Rectal smooth muscle tissue (tissue), 1 donor: ENCODE results near the gene TOMM70.
"Not testable (repeated sequence)": the region's sequence is repeated elsewhere in the genome, so short reads cannot be mapped to it uniquely, and the experiment has no call there.

Experiments used
- H3K27ac ChIP-seq: one replicate; pipeline ENCODE4 v1.7.0; 2013; ENCODE audit warnings: low read depth, low read length, inconsistent platforms
- H3K27me3 ChIP-seq: one replicate; pipeline ENCODE4 v1.7.0; 2013; ENCODE audit warnings: low read length; ENCODE audit not compliant: control insufficient read depth, insufficient read depth
- H3K36me3 ChIP-seq: one replicate; pipeline ENCODE4 v1.7.0; 2013; ENCODE audit warnings: low read length; ENCODE audit not compliant: control insufficient read depth, insufficient read depth
- H3K4me1 ChIP-seq: one replicate; pipeline ENCODE4 v1.7.0; 2013; ENCODE audit warnings: low read length; ENCODE audit not compliant: control insufficient read depth, insufficient read depth
- H3K4me3 ChIP-seq: one replicate; pipeline ENCODE4 v1.7.0; 2013; ENCODE audit warnings: low read length
- H3K9ac ChIP-seq: one replicate; pipeline ENCODE4 v1.7.0; 2013; ENCODE audit warnings: low read length

Gene TOMM70

GRCh38 chr3:100400780-100401673 is at the start of gene TOMM70, which contains the start of gene LNP1:
TOMM70 (minus strand) TSS chr3:100401089; CDS start chr3:100400949, 140 bp downstream.
LNP1 (plus strand) TSS chr3:100401539; CDS start chr3:100429730, 28,191 bp downstream.
- H3K4me1 ChIP-seq, result peaks cover 2% of the 10 kb centered on the region

DNA sequence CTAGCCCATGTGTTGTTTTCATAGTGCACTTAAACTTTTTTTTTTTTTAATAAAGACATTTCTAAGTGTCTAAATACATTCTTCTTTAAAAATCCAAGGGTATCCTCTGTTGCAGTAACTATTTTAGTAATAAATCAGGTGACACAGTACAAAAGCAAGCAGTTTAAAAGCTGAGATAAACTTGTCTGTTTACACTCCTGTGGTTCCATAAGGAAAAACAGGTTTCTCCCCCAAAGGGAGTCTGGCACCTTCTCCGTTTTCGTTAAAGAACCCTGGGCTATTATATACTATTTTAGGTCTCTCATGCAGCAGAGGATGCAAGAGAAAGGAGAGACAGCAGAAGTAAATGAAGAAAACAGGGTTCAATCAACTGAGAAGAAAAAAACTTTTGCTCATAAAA is 48.3 kb upstream of the TOMM70 start:
- no peak overlapping the region for H3K9ac ChIP-seq
- H3K27me3 ChIP-seq, result no peaks in the 10 kb centered on the region
- no peak overlapping the region for H3K27ac ChIP-seq
- H3K4me3 ChIP-seq, result no peak overlapping the region
- no peaks in the 10 kb centered on the region for H3K36me3 ChIP-seq
- no peaks in the 10 kb centered on the region for H3K4me1 ChIP-seq

More at GRCh38 chr3:100400780-100401673, at the start of gene TOMM70, which contains the start of gene LNP1:
- H3K36me3 ChIP-seq, result no peaks in the 10 kb centered on the region
- peak within 1 kb of the TSS; percentile 81 for H3K27ac ChIP-seq
- no peaks in the 10 kb centered on the region for H3K27me3 ChIP-seq
- peak within 1 kb of the TSS; percentile 80 for H3K9ac ChIP-seq
- H3K4me3 ChIP-seq, result peak within 1 kb of the TSS; percentile 87

DNA sequence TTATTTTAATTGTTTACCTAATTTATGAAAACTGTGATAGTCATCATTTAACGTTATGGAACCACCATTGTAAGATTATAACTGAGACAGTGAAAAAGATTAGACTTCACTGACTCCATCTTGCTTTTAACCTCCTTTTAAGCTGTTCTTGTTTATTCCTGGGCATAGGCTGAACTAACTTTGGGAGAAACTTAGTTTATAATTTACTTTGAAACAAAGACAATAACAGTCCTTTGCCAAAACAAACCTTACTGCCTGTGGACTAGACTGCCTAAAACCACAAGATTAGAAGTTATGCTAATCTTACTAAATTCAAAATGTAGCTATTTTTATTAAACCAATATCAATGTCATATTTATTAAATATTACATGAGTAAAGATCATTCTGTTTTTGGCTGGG is 47.2 kb upstream of the TOMM70 start:
- no peaks in the 10 kb centered on the region for H3K27me3 ChIP-seq
- H3K4me3 ChIP-seq, result no peak overlapping the region
- H3K36me3 ChIP-seq, result no peaks in the 10 kb centered on the region
- no peak overlapping the region for H3K27ac ChIP-seq
- H3K9ac ChIP-seq, result no peak overlapping the region
- H3K4me1 ChIP-seq, result no peaks in the 10 kb centered on the region

- not testable (repeated sequence) for H3K9ac ChIP-seq, H3K4me1 ChIP-seq, H3K27ac ChIP-seq, H3K27me3 ChIP-seq, H3K36me3 ChIP-seq, H3K4me3 ChIP-seq
Measured at GRCh38 chr3:100447067-100447466, 46.2 kb upstream of the TOMM70 start.

GRCh38 chr3:100443690-100444089 is 42.8 kb upstream of the TOMM70 start:
- no peak overlapping the region for H3K27ac ChIP-seq
- H3K4me3 ChIP-seq, result no peak overlapping the region
- H3K36me3 ChIP-seq, result no peaks in the 10 kb centered on the region
- no peak overlapping the region for H3K9ac ChIP-seq
- H3K4me1 ChIP-seq, result no peaks in the 10 kb centered on the region
- H3K27me3 ChIP-seq, result no peaks in the 10 kb centered on the region

GRCh38 chr3:100440895-100441294 is 40.0 kb upstream of the TOMM70 start:
- Histone ChIP-seq H3K4me3 (no peak overlapping the region), H3K27me3 (no peaks in the 10 kb centered on the region), H3K27ac (no peak overlapping the region), H3K4me1 (no peaks in the 10 kb centered on the region), H3K36me3 (no peaks in the 10 kb centered on the region), H3K9ac (no peak overlapping the region)

- no peaks in the 10 kb centered on the region for H3K4me1 ChIP-seq
- no peak overlapping the region for H3K4me3 ChIP-seq
- no peak overlapping the region for H3K9ac ChIP-seq
- H3K27ac ChIP-seq, result no peak overlapping the region
- no peaks in the 10 kb centered on the region for H3K27me3 ChIP-seq
- H3K36me3 ChIP-seq, result no peaks in the 10 kb centered on the region
Measured at GRCh38 chr3:100438623-100438974, 37.7 kb upstream of the TOMM70 start.

- Histone ChIP-seq H3K27me3 (no peaks in the 10 kb centered on the region), H3K4me1 (no peaks in the 10 kb centered on the region), H3K9ac (no peak overlapping the region), H3K4me3 (no peak overlapping the region), H3K27ac (no peak overlapping the region), H3K36me3 (no peaks in the 10 kb centered on the region)
Measured at GRCh38 chr3:100437721-100438622, 37.1 kb upstream of the TOMM70 start.

DNA sequence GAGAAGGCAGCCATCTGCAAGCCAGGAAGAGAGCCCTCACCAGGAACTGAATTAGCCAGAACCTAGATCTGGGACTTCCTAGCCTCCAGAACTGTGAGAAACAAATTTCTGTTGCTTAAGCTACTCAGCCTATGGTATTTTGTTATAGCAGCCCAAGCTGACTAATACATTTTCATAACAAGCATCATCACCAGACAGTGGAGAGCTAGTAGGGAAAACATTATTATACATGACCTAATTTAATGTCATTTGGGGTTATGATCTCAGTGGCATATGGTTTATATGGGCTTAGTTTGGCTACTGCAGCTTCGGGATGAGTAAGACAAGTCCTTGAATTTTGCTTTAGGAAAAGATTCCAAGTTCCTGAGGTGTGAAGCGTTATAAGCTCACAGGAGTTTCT is 36.1 kb upstream of the TOMM70 start:
- Histone ChIP-seq H3K27ac (no peak overlapping the region), H3K27me3 (no peaks in the 10 kb centered on the region), H3K4me1 (no peaks in the 10 kb centered on the region), H3K36me3 (no peaks in the 10 kb centered on the region), H3K4me3 (no peak overlapping the region), H3K9ac (no peak overlapping the region)

- H3K4me3 ChIP-seq, result no peak overlapping the region
- no peaks in the 10 kb centered on the region for H3K36me3 ChIP-seq
- no peak overlapping the region for H3K9ac ChIP-seq
- no peaks in the 10 kb centered on the region for H3K4me1 ChIP-seq
- no peaks in the 10 kb centered on the region for H3K27me3 ChIP-seq
- no peak overlapping the region for H3K27ac ChIP-seq
Measured at GRCh38 chr3:100429187-100429716, 28.4 kb upstream of the TOMM70 start.

DNA sequence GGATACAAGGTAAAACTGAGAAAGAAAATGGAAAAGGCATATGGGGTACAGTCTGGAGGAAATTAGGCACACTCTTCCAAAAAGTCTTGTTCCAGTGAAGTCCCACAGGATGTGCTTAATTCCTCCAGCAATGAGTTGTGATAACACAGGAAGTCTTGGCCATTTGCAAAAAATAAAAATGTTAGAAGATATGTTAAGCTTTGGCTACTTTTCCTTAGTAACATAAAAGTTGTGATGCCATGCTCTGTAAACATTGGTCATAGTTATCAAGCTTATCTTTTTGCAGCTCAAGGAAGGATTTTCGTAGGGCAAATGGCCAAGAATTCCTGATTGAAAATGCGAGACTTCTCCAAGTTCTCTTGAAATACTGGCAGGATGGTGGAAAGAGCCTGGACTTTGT is 26.8 kb upstream of the TOMM70 start:
- Histone ChIP-seq H3K4me3 (no peak overlapping the region), H3K27me3 (no peaks in the 10 kb centered on the region), H3K27ac (no peak overlapping the region), H3K9ac (no peak overlapping the region), H3K36me3 (no peaks in the 10 kb centered on the region), H3K4me1 (no peaks in the 10 kb centered on the region)

- no peak overlapping the region for H3K4me3 ChIP-seq
- no peak overlapping the region for H3K27ac ChIP-seq
- no peaks in the 10 kb centered on the region for H3K36me3 ChIP-seq
- no peaks in the 10 kb centered on the region for H3K4me1 ChIP-seq
- no peak overlapping the region for H3K9ac ChIP-seq
- H3K27me3 ChIP-seq, result no peaks in the 10 kb centered on the region
Measured at GRCh38 chr3:100426067-100426682, 25.3 kb upstream of the TOMM70 start.
